GM19455 (cell line): Measurements from ENCODE around the gene PTPRO.

ENCODE experiments used
- ATAC-seq: cut with Tn5 transposase; IDR thresholded peaks from one replicate; pipeline ENCODE4 v1.9.1; 2021; ENCODE audit not compliant: unreplicated experiment

The PTPRO gene

DNA sequence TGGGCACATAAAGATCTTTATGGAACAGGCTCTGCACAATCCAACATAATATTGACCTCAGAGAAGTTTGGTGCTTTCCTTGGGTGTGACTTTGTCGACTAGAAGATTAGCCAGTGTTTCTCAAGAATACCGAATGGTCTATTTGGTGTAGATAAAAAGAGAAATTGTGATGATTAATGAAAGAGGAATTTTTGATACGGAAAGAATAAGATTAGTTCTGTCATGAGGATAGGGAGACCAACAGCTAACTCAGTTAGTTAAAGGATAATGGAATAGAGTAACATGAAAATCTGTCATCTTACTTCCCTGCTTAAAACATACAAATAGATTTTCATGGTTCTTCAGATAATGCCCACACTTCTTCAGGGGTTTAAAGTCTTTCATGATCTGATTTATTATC is 24.2 kb downstream of the PTPRO start:
- no peak for ATAC-seq

DNA sequence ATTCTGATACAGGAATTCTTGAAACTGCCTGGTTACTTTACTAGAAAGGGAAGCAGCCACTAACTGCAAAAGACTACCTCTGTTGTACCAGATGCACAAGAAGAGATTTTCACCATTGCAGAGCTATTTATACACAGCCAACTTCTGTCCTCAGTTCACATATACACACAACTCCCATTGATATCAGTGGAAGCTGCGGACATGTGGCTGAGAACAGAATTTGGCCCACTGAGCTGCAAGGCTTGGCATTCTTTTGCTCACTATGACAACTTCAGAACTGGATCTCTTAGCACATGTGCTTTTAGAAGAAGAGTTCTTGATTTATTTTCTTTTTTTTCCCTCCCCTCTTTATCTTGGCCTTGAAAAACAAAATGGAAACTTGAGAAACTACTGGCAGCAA is 28.3 kb downstream of the PTPRO start:
- no peak for ATAC-seq

DNA sequence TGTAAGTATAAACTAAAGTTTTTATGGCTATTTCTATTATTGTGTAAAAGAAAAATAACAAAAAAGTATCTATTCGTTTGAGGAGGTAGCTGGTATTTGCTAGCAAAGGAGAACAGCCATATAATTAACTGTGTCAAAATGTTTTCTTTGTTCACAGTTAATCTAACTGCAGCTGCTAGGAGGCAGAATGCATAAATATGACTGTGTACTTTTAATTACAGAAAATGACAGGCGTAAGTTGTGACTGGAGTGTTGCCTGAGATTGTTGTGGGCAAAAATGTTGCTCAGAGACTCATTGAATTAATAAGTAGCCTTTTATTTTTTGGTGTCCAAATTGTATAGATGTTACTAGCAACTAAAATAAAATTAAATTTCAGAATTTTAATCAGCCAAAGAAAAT is 33.5 kb downstream of the PTPRO start:
- no peak for ATAC-seq

DNA sequence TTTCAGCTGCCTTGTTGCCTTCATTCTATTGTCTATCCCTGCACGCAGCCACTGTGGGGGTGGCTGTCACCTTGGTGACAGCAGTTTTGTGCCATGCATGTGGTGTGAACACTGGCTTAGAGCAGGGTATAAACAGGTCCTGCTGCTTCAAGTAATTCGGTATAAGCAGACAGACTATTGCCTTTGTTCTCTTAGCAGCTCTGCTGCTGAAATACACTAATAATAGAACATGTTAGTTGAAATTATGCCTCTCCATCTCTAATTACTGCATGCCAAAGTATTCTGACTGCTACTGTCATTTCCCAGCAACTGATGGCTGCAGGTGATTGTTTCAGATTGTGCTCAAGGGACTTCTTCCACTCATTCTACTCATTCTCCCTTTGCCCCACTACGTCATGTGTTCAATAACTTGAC is 34.6 kb downstream of the PTPRO start:
- no peak for ATAC-seq

DNA sequence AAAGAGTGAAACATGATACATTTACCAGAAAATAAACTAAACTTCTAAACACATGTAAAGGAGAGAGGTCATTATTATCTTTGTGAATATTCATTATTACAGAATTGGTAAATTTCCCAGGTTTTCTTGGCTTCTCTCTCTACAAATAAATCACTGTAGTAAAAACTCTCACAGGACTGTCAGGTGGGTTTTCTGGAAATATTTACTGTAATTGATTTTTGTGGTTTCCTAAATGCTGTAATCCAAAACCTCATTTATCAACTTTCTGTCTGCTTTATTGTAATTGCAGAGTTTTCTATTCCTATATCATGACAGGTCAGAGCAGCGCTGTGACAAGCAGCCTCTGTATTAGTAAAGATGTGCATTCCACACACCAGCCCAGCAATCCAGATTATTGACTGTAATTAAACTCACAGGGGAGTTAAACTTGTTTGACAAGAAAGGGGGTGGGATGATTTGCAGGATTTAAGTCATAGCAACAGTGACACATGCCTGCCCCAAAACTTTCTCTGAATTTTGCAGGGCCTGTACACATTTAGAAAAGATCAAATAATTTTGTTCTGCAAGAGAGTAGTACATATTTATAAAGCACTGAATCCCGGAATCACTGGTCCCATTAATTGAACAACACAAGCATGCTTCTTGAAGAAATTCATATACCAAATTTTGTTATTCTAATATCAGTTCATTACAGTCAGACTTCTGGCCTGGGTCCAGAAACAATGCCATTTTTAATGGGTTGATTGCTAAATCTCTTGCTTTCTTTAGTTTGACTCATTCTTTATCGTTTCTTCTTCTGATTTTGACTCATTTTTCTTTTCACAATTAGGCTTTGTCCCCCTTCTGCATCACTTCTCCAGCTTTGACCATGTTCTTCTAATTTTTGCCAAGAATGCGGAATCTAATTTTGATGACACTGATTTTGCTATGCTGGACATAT is 42.2 kb downstream of the PTPRO start:
- no peak for ATAC-seq

DNA sequence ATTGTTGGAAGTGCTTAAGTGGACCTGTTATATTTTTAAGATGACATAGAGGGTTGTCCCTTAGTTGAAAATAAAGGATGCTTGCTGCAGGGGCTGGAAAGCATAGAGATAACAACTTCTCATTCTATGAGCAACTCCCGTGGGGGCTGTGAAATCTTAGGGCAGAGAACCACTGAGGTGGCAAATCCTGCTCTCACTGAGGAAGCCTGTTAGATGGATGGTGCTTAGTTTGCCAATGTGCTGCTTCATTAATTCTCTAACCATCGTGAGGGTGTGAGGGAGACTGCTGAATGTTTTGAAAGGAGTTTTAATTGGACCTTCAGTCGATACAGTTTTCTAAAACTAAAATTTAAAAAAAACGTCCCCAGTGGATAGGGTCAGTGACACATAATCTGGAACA is 46.5 kb downstream of the PTPRO start:
- ATAC-seq: no peak

DNA sequence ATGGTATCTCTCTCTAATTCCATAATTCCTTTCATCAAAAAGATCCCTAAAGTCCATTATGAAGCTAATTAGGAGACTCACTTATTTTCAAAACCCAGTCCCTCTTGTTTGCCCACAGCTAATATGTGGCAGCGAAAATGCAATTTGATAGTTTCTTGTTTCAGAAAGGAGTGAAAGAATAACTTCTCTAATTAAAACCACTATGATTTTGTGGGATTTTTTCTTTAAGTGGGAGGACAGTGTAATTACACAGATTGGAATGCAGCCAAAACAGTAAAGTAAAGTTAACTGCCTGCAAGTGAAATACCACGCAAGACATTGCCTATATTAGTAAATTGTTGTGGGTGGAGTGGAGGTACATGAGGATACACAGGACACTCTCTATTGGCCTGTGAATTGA is 50.0 kb downstream of the PTPRO start:
- no peak for ATAC-seq

DNA sequence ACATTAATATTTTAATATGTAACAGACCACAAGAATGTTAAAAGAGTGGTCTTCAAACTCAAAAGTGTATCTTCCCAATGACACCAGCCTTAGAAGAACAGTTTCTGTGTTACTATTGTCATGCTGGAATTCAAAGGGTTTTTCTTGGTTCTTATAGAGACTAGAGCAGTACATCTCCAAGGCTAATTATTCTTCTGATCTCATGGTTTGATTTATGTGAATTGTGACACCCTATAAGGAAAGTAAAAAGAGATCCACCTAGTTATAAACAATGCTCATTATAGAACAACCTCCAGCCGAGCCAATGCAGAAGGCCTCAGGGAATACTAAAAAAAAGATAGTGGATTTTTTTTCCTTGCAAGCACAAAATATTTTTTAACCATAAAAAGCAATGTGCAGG is 65.5 kb downstream of the PTPRO start:
- no peak for ATAC-seq

DNA sequence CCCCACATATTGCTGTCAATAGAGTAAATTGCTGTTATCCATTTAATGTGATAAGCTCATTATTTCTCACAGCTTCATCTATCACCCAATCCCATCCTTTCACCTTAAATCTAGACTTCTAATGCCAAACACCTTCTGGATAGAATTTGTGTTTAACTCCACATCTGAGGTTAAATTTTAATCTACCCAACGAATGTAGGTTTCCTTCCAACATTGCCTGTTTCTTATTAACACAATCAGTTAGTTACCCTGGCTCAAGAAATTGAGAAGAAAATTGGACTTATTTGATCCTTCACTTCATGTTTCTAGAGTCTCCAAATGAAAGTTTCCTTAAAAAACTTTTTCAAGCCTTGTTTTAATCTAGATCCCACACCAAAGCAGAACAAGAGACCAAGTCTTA is 67.3 kb downstream of the PTPRO start:
- ATAC-seq: no peak

DNA sequence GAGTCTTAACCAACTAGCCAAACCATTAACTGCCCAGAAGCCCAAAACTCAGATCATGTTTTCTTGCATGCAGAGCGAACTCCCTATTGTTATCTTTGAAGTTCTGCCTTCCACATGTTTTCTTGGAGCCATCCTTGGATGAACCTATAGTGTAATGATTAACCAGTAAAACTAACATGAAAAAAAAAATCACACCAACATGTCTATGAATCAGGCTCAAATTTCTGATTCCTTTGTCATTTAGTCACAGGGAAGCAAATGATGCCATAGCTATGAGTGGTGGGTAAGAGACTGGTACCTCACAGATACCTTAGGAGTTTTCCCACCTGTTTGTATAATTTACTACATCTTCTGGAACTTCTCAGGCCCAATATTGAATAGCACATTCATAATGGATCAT is 70.7 kb downstream of the PTPRO start:
- no peak for ATAC-seq

DNA sequence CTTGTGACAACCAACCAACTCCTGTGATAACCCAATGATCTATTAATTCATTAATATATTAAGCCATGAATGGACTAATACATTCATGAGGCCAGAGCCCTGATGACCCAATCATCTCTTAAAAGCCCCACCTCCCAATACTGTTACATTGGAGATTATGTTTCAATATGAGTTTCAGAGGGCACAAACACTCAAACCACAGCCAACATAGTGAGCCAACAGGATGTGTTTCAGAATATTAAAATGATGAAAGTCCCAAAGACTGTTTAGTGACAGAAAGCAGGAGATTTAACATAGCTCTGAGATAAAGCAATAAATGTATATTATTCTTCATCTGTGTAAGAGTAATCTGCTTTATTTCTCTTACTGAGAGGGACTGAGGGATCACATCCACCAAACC is 71.7 kb downstream of the PTPRO start:
- no peak for ATAC-seq

DNA sequence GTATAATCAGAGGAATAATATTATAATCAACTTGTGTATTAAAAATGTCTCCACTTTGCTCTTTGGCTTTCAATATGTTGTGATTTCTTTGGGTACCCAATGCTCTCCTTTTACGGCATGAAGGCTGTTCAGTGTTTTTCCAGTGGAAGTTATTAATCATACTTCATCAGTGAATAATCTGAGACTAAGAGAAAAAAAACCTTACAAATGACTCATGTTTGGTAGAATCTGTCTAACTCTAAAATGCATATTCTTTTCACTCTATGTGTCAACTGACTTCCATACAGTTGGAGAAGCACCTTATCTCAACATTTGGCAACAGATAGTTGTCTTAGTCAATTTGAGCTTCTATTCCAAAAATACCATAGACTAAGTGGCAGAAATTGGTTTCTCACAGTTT is 82.2 kb downstream of the PTPRO start:
- no peak for ATAC-seq

DNA sequence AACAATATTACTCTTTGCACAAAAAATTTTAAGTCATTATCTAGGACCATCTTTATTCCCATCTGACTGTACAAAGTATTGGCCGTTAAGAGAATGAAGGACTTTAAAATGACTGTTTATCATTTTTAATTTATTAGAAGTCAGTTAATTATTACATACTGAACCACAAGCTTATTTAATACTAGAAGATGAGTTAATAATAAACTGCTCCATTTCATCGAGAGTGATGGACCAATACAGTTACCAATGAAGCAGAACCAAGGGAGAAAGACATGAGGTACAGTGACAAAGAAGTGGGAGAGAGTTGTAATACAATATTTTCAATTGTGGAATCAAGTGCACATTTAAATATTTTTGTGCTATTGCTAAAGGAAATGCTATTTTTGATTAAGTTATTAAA is 83.3 kb downstream of the PTPRO start:
- no peak for ATAC-seq

DNA sequence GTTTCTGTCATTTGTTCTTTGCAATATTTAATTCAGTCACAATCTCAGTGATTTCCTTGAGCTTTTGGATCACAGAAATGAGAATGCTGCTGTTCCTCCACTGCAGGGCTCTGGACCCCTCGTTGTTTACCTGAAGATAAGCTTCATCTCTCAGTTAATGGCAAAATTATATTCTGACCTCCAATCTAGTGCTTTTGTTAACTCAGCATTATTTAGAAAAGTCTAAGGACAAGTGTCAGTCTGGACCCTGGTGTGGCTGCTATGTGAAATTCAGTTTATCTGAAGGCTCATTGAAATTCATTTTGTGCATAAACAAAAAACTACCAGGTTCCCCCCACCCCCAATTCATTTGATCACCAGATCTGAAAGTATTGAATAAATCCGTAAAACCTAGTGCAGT is 84.7 kb downstream of the PTPRO start:
- no peak for ATAC-seq

DNA sequence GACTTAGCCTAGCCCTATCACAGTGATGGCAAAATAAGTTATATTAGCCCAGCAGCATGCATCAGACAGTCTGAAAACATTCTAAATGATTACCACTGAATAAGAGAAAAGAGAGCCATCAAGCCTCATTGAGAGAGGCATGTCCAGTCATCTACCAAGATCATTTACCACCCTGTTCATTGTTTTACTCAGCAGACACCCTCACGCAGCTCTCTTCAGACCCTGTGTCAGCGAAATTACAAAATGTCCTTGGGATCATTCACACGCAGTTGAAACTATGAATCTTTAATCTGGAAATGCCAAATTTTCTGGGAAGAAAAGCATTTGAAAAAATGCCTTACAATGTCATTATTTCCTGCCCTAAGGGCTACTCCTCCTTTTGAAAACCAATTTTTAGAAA is 89.5 kb downstream of the PTPRO start:
- ATAC-seq: no peak

DNA sequence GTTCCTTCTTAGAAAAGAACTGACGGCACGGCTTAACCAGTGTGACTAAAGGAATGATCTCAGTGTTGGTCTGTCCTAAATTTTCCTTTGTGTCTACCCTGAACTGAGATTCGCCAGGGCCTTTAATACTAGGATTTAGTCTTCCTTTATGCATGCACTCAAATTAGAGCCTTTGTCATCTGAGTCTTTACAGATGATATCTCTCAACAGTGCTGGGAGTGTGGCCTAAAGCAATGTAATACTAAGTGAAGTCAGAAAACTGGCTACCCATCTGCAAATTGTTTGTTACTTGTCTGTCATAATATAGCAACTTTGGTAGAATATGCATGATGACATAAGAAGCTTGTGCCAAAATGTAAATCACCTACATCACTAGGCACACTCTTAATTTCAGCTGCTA is 95.4 kb downstream of the PTPRO start:
- no peak for ATAC-seq

DNA sequence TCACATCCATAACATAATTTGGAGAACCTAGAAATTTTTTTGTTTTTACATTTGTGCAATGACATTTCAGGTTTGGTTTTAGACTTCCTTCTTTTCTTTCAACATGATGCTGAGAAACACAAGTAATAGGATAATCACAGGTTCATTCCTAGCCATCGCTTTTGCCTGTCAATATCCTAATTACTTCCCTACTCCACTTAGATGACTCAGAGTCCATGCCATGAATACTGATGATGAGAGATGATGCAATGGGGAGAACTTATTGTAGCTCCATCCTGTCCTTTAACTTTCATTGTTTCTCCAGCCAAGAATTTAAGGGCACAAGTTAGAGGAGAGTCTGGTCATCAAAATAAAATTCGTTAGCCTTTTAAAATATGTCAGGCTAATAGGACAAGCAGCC is 101.3 kb downstream of the PTPRO start:
- no peak for ATAC-seq

DNA sequence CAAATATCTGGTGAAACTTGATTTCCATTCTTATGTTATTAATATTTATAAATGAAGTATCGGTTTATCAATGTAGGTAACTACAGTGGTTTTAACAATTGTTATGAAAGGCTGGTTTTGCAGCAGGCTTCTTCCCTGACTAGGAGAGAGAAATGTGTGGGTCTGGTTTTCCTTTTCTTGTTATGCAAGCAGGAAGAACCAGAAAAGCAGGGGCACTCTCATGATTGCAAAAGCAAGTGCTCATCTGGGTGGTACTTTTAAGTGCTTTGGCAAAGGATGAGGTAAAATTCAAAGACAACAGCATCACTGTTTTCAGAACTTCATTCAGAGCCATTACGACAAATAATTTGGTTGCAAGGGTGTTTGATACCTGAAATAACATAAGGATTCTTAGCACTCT is 105.6 kb downstream of the PTPRO start:
- ATAC-seq: no peak

DNA sequence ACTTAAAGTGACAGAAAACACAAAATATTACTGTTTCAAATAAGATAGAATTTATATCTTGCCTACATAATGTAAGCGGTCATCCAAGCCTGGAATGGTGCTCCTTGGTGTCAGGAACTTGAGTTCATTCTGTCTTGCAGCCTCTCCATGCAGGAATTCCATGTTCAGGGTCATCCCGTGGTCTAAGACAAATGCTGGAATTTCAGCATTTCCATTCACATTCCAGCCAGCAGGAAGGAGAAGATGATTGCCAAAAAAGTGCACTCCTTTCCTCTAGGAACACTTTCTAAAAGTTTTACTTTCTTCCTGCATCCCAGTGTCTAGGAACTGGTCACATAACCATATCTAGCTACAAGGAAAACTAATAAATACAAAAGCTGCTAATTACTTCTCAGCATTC is 106.3 kb downstream of the PTPRO start:
- ATAC-seq: no peak

DNA sequence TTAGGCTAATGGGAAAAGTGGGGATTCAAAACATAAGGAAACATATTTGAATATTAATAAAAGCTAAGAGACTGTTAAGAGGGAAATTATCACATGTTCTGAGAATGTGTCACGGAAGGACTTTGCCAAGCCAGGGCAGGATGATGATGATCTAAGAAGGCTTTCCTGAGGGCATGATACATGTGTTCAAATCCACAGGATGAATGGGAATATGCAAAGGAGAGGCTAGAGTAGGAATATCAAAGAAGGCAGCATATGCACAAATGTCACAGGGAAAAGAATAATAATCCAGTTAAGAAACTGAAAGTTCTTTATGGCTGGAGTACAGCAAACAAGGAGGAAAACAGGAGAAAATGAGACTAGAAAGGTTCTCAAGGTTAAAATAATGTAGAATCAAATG is 107.0 kb downstream of the PTPRO start:
- ATAC-seq: no peak

DNA sequence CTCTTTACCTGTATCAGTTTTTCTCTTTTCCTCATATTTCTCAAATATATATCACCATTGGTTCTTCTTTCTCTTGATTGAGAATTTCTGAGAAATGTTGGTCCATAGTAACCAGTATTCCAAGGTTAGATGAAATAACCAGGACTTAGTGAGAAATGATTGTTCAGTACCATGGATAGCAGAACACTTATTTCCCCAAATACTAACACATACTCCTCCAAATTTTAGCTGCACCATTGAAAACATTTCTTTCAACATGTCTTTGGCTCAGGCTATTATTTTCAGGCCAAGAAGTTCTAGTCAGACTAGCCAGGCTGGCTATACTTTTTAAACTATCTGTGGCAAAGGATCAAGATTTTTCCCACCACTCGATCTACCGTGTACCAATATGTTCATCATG is 113.3 kb downstream of the PTPRO start:
- ATAC-seq: no peak

DNA sequence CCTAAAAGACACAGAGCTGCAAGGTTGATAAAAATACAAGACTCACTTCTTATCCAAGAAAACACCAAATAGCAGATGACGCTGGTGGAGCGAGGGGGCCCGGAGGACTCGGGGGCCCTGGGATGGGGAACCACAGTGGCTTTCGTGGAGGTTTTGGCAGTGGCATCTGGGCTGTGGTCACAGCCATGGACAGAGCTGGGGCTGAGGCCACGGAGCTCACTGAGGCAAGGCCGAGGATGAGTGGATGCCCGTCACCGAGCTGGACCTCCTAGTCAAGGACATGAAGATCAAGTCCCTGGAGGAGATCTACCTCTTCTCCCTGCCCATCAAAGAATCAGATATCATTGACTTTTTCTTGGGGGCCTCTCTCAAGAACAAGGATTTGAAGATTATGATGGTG is 117.2 kb downstream of the PTPRO start:
- no peak for ATAC-seq

DNA sequence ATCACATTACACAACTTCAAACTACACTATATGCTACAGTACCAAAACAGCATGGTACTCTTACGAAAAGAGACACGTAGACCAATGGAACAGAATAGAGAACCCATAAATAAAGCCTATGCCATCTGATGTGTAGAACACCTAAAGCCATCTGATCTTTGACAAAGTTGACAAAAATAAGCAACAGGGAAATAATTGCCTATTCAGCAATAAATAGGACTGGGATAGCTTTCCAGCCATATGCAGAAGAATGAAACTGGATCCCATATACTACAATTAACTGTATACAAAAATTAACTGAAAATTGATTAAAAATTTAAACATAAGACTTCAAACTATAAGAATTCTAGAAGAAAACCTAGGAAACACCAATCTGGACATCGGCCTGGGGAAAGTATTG is 120.7 kb downstream of the PTPRO start:
- no peak for ATAC-seq
